Measurements from ENCODE around the gene NMRK1.

NMRK1 gene

DNA sequence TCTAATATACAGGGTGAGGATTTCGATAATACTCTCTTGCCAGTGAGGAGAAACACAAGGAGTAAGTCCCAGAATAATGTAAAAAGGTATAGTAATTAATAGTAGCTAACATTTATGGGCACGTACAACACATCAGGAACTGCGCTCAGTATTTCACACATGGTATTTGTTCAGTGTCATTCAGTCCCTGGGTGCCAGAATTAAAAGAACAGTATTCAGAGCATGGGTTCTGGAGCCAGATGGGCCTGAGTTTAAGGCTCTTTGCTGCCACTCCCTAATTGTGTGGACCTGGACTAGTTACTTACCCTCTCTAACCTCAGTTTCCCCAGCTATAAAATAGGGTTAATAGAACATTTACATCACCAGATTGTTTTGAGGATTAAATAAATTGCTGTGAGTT, 16.7 kb upstream of the NMRK1 start:
- Histone ChIP-seq H3K4me1 (ENCODE audit: control insufficient read depth, insufficient read depth, low read length, poor library complexity, severe bottlenecking) (peaks cover 9% of the 10 kb centered on the region), H3K4me3 (ENCODE audit: insufficient read depth, low read depth, low read length, poor library complexity, severe bottlenecking) (no peak overlapping the region), H3K27me3 (replicated peaks; ENCODE audit: control insufficient read depth, insufficient read depth, low read length, poor library complexity, severe bottlenecking) (no peaks in the 10 kb centered on the region), H3K36me3 (ENCODE audit: control insufficient read depth, insufficient read depth, low read length) (no peaks in the 10 kb centered on the region), H3K9me3 (ENCODE audit: control insufficient read depth, low read length) (no peaks in the 10 kb centered on the region), H3K27ac (ENCODE audit: insufficient read depth, low read length, poor library complexity, severe bottlenecking) (peak overlapping the region; percentile 44)
- DNase-seq, result no peak

DNA sequence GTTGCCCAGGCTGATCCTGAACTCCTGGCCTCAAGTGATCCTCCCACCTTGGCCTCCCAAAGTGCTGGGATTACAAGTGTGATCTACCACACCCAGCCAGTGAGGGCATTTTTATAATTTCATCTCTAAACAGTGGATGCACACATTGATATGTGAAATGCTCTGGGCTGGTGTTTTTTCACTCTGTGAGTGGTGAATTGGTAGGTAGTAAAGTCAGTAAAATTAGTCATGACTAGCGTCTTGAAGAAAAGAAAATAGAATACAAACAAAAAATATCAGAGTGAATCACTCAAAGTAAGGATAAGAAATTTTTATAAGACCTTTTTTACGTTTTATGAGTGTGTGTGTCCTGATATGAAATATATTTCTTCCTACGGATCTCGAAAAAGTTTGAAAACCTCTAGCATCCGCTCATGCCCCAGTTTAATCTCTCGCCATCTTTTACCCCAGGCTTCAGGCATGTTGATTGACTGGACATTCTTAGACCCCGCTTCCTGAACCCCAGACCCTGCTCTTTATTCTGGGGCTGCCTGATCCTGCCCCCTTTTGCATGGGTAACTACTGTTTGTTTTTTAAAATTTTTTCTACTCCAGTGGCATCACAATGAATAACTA, 14.3 kb upstream of the NMRK1 start:
- Histone ChIP-seq H3K4me1 (ENCODE audit: control insufficient read depth, insufficient read depth, low read length, poor library complexity, severe bottlenecking) (peaks cover 8% of the 10 kb centered on the region), H3K36me3 (ENCODE audit: control insufficient read depth, insufficient read depth, low read length) (peaks cover 5% of the 10 kb centered on the region), H3K9me3 (ENCODE audit: control insufficient read depth, low read length) (no peaks in the 10 kb centered on the region), H3K4me3 (ENCODE audit: insufficient read depth, low read depth, low read length, poor library complexity, severe bottlenecking) (no peak overlapping the region), H3K27ac (ENCODE audit: insufficient read depth, low read length, poor library complexity, severe bottlenecking) (no peak overlapping the region), H3K27me3 (replicated peaks; ENCODE audit: control insufficient read depth, insufficient read depth, low read length, poor library complexity, severe bottlenecking) (no peaks in the 10 kb centered on the region)
- no peak for DNase-seq

DNA sequence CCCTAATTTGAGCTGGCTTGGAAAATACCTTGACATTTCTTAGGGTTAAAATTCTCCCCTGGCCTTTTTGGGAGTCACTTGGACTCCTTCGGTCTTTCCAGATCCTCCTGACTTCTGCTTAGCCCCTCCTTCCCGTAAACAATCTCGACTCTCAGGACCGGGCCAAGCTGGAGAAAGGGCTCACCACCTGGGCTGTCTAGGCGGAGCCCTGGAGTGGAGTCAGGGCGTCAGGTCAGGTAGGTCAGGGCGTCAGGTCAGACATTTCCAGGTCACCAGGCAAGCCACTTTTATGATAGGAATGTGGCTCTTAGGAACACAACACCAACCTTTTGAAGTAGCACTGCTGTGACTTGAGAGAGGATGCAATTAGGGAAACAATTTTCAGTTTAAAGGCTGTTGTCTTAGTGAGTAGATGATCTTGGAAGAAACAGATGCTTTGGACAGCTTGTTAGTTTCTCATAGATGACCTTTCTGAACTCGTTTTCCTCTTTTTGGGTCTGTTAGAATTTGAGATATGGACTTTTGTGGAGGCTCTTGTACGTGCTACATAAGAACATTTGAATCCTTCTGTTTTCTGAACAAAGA, 13.1 kb upstream of the NMRK1 start:
- no peaks in the 10 kb centered on the region for H3K27me3 ChIP-seq (replicated peaks; ENCODE audit: control insufficient read depth, insufficient read depth, low read length, poor library complexity, severe bottlenecking)
- no peak overlapping the region for H3K4me3 ChIP-seq (ENCODE audit: insufficient read depth, low read depth, low read length, poor library complexity, severe bottlenecking)
- H3K4me1 ChIP-seq (ENCODE audit: control insufficient read depth, insufficient read depth, low read length, poor library complexity, severe bottlenecking), result peaks cover 10% of the 10 kb centered on the region
- H3K27ac ChIP-seq (ENCODE audit: insufficient read depth, low read length, poor library complexity, severe bottlenecking), result no peak overlapping the region
- no peaks in the 10 kb centered on the region for H3K9me3 ChIP-seq (ENCODE audit: control insufficient read depth, low read length)
- H3K36me3 ChIP-seq (ENCODE audit: control insufficient read depth, insufficient read depth, low read length), result peaks cover 5% of the 10 kb centered on the region
- no peak for DNase-seq

DNA sequence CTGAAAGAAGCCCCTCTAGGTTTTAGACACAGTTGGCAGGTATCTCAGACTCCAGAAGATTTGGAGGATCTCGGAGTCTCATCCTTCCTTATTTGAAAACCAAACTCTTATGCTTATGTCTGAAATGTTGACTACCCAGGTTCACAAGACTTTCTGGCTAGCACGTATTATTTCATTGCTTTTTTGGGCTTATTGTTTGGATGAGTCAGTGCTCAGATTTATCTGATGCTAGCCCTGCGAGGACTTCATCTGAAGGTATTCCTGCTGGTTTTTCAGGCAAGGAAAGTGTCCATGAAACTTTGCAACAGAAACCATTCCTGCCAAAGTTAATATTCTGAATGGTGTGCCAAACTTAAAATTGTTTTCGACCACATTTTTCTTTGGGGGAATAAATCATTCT, 8.8 kb upstream of the NMRK1 start:
- DNase-seq, result no peak
- no peak overlapping the region for H3K27ac ChIP-seq (ENCODE audit: insufficient read depth, low read length, poor library complexity, severe bottlenecking)
- peaks cover 35% of the 10 kb centered on the region for H3K4me1 ChIP-seq (ENCODE audit: control insufficient read depth, insufficient read depth, low read length, poor library complexity, severe bottlenecking)

GRCh38 chr9:75092766-75093165, 4.8 kb upstream of the NMRK1 start:
- Histone ChIP-seq H3K27ac (ENCODE audit: insufficient read depth, low read length, poor library complexity, severe bottlenecking) (peak overlapping the region; percentile 3), H3K27me3 (replicated peaks; ENCODE audit: control insufficient read depth, insufficient read depth, low read length, poor library complexity, severe bottlenecking) (no peaks in the 10 kb centered on the region)

More for the DNA sequence above, 8.8 kb upstream of the NMRK1 start:
- Histone ChIP-seq H3K4me3 (ENCODE audit: insufficient read depth, low read depth, low read length, poor library complexity, severe bottlenecking) (no peak overlapping the region), H3K36me3 (ENCODE audit: control insufficient read depth, insufficient read depth, low read length) (peaks cover 5% of the 10 kb centered on the region), H3K9me3 (ENCODE audit: control insufficient read depth, low read length) (no peaks in the 10 kb centered on the region), H3K27me3 (replicated peaks; ENCODE audit: control insufficient read depth, insufficient read depth, low read length, poor library complexity, severe bottlenecking) (no peaks in the 10 kb centered on the region)

DNA sequence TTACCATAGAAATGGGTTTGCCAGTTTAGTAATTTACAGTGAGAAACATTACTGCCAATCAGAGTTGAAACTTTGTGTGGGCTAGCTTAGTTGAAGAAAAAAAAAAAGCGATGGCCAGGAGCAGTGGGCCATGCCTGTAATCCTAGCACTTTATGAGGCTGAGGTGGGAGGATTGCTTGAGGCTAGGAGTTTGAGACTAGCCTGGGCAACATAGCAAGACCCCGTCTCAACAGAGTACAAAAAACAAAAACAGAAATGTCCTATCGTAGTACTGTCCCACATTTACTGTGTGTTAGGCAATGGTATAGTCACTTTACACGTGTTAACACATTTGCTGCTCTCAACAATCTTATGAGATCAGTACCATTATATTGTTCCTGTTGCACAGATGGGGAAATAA, 2.6 kb upstream of the NMRK1 start:
- Histone ChIP-seq H3K27ac (ENCODE audit: insufficient read depth, low read length, poor library complexity, severe bottlenecking) (peak overlapping the region; percentile 14), H3K9me3 (ENCODE audit: control insufficient read depth, low read length) (no peaks in the 10 kb centered on the region), H3K4me3 (ENCODE audit: insufficient read depth, low read depth, low read length, poor library complexity, severe bottlenecking) (peak overlapping the region; percentile 94), H3K36me3 (ENCODE audit: control insufficient read depth, insufficient read depth, low read length) (no peaks in the 10 kb centered on the region), H3K27me3 (replicated peaks; ENCODE audit: control insufficient read depth, insufficient read depth, low read length, poor library complexity, severe bottlenecking) (no peaks in the 10 kb centered on the region), H3K4me1 (ENCODE audit: control insufficient read depth, insufficient read depth, low read length, poor library complexity, severe bottlenecking) (peaks cover 60% of the 10 kb centered on the region)
- DNase-seq, result no peak

More at GRCh38 chr9:75092766-75093165, 4.8 kb upstream of the NMRK1 start:
- no peak overlapping the region for H3K4me3 ChIP-seq (ENCODE audit: insufficient read depth, low read depth, low read length, poor library complexity, severe bottlenecking)
- no peaks in the 10 kb centered on the region for H3K9me3 ChIP-seq (ENCODE audit: control insufficient read depth, low read length)
- H3K4me1 ChIP-seq (ENCODE audit: control insufficient read depth, insufficient read depth, low read length, poor library complexity, severe bottlenecking), result peaks cover 52% of the 10 kb centered on the region
- no peak for DNase-seq
- peaks cover under 1% of the 10 kb centered on the region for H3K36me3 ChIP-seq (ENCODE audit: control insufficient read depth, insufficient read depth, low read length)

DNA sequence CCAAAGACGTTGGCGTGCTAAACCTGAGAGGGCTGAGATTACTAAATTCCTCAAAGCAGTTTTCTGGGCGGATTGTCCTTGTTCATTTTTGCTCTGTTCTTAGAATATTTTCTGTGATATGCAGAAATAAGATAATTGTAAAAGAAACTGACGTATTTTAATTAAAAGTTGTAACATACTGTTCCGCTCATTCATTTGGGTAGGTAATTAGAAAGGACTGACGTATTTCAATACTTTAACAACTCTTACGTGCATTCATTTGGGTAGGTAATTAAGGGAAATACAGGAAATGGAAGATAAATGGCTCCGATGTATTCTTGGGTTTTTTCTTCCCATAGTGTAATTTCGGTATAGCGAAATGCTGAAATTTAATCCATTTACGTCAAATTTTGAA, 1.4 kb upstream of the NMRK1 start:
- no peaks in the 10 kb centered on the region for H3K9me3 ChIP-seq (ENCODE audit: control insufficient read depth, low read length)
- H3K27ac ChIP-seq (ENCODE audit: insufficient read depth, low read length, poor library complexity, severe bottlenecking), result peak overlapping the region; percentile 88
- H3K4me3 ChIP-seq (ENCODE audit: insufficient read depth, low read depth, low read length, poor library complexity, severe bottlenecking), result peak overlapping the region; percentile 94
- H3K36me3 ChIP-seq (ENCODE audit: control insufficient read depth, insufficient read depth, low read length), result no peaks in the 10 kb centered on the region
- H3K27me3 ChIP-seq (replicated peaks; ENCODE audit: control insufficient read depth, insufficient read depth, low read length, poor library complexity, severe bottlenecking), result no peaks in the 10 kb centered on the region
- DNase-seq, result no peak
- H3K4me1 ChIP-seq (ENCODE audit: control insufficient read depth, insufficient read depth, low read length, poor library complexity, severe bottlenecking), result peaks cover 54% of the 10 kb centered on the region

DNA sequence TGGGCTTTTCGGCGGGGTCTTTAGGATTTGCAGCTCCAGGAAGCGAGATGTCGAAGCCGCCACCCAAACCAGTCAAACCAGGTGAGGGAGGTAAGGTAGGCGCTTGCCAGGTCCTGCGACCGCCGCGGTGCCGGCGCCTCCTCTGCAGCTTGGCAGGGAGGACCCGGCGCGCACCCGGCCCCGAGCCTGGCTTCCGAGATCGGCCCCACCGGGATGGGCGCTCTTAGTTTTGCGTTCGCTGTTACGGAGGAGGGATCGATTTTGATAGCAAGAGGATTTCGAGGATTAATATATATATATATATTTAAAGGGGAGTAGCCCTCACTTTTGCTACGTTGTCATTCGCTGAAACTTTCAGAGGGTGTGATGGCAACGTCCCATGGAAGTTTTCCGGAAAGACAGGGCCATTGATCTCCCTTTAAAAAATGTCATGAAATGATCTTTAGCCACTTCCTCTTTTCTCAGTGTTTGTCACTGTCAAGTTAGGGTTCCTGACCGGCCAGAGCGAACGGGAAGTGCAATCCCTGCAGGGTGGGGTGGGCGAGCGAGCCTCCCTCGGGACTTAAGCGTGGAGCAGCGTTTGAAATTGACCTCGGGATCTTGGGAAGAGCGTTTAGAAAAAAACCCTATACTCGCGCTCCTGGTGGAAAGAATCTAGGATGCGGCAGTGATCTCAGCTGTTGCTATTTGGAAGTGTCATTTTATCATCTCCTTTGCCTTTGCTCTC, 854 bp upstream of the NMRK1 start:
- Histone ChIP-seq H3K4me3 (ENCODE audit: insufficient read depth, low read depth, low read length, poor library complexity, severe bottlenecking) (peak overlapping the region; percentile 94), H3K4me1 (ENCODE audit: control insufficient read depth, insufficient read depth, low read length, poor library complexity, severe bottlenecking) (peaks cover 49% of the 10 kb centered on the region), H3K36me3 (ENCODE audit: control insufficient read depth, insufficient read depth, low read length) (no peaks in the 10 kb centered on the region), H3K9me3 (ENCODE audit: control insufficient read depth, low read length) (no peaks in the 10 kb centered on the region), H3K27ac (ENCODE audit: insufficient read depth, low read length, poor library complexity, severe bottlenecking) (peak overlapping the region; percentile 88), H3K27me3 (replicated peaks; ENCODE audit: control insufficient read depth, insufficient read depth, low read length, poor library complexity, severe bottlenecking) (no peaks in the 10 kb centered on the region)
- DNase-seq, result no peak

- peak overlapping the region; percentile 96 for H3K4me3 ChIP-seq (ENCODE audit: insufficient read depth, low read depth, low read length, poor library complexity, severe bottlenecking)
- H3K4me1 ChIP-seq (ENCODE audit: control insufficient read depth, insufficient read depth, low read length, poor library complexity, severe bottlenecking), result peaks cover 41% of the 10 kb centered on the region
- no peaks in the 10 kb centered on the region for H3K9me3 ChIP-seq (ENCODE audit: control insufficient read depth, low read length)
- H3K36me3 ChIP-seq (ENCODE audit: control insufficient read depth, insufficient read depth, low read length), result peaks cover 7% of the 10 kb centered on the region
- peak overlapping the region; percentile 88 for H3K27ac ChIP-seq (ENCODE audit: insufficient read depth, low read length, poor library complexity, severe bottlenecking)
- no peaks in the 10 kb centered on the region for H3K27me3 ChIP-seq (replicated peaks; ENCODE audit: control insufficient read depth, insufficient read depth, low read length, poor library complexity, severe bottlenecking)
- peak; percentile 25 to 53 (median 47) for DNase-seq
These were observed 599 bp downstream of the NMRK1 start for GRCh38 chr9:75087289-75087823.

All from effector memory CD4-positive, alpha-beta T cell (primary cell).